Measurements from ENCODE around the gene THAP11.

THAP11 gene

GRCh38 chr16:67842509-67843342, 606 bp downstream of the THAP11 start:
- CTCF ChIA-PET: interaction anchor here (0.6 to 3.8 kb wide), 6 partner anchors 20 to 200 kb away, joined by 3 to 20 read pairs (median 3); no protein-coding TSS in a partner anchor
- peak; percentile 38 for DNase-seq (ENCODE audit: low spot score)
- peak overlapping the region; percentile 97 for H3K27ac ChIP-seq
- POLR2A ChIA-PET (ENCODE audit: low non-redundant PET): no interaction called here
- TF ChIP-seq CTCF (conservative IDR thresholded peaks at IDR 0.05; ENCODE audit: low read depth): peak; percentile 31; the same call in 1 of the 2 replicates

- TF ChIP-seq CTCF (conservative IDR thresholded peaks at IDR 0.05; ENCODE audit: low read depth): no peak
- ChIA-PET POLR2A (ENCODE audit: low non-redundant PET) (no interaction called here), CTCF (interaction anchor here (0.6 to 3.8 kb wide), 5 partner anchors 19 to 201 kb away, joined by 3 to 20 read pairs (median 3); no protein-coding TSS in a partner anchor)
- peak overlapping the region; percentile 97 for H3K27ac ChIP-seq
- DNase-seq (ENCODE audit: low spot score): no peak
Measured at GRCh38 chr16:67843343-67843765, 1.2 kb downstream of the THAP11 start.

- H3K27ac ChIP-seq: peak overlapping the region; percentile 96
- POLR2A ChIA-PET (ENCODE audit: low non-redundant PET): interaction anchor here (0.6 kb wide), 1 partner anchor 20 kb away, joined by 3 read pairs; no protein-coding TSS in a partner anchor
- TF ChIP-seq CTCF (conservative IDR thresholded peaks at IDR 0.05; ENCODE audit: low read depth): no peak
- DNase-seq (ENCODE audit: low spot score): peak; percentile 57
- CTCF ChIA-PET: interaction anchor here (0.6 to 3.8 kb wide), 7 partner anchors 11 to 126 kb away, joined by 3 to 20 read pairs (median 4); no protein-coding TSS in a partner anchor
Measured at GRCh38 chr16:67844497-67844896, 2.4 kb downstream of the THAP11 start.

GRCh38 chr16:67845291-67846062, 3.4 kb downstream of the THAP11 start:
- TF ChIP-seq CTCF (conservative IDR thresholded peaks at IDR 0.05; ENCODE audit: low read depth): no peak
- peak overlapping the region; percentile 96 for H3K27ac ChIP-seq
- POLR2A ChIA-PET (ENCODE audit: low non-redundant PET): interaction anchor here (0.6 to 1.7 kb wide), 2 partner anchors 10 to 19 kb away, joined by 3 to 5 read pairs; no protein-coding TSS in a partner anchor

GRCh38 chr16:67846063-67846319, 3.9 kb downstream of the THAP11 start:
- ChIA-PET POLR2A (ENCODE audit: low non-redundant PET) (interaction anchor here (1.7 kb wide), 1 partner anchor 10 kb away, joined by 5 read pairs; no protein-coding TSS in a partner anchor), CTCF (interaction anchor here (0.6 to 3.8 kb wide), 4 partner anchors 29 to 331 kb away, joined by 3 to 20 read pairs (median 3); no protein-coding TSS in a partner anchor)
- no peak for TF ChIP-seq CTCF (conservative IDR thresholded peaks at IDR 0.05; ENCODE audit: low read depth)
- DNase-seq (ENCODE audit: low spot score): no peak
- H3K27ac ChIP-seq: peak overlapping the region; percentile 96

More at GRCh38 chr16:67845291-67846062, 3.4 kb downstream of the THAP11 start:
- DNase-seq (ENCODE audit: low spot score): no peak
- CTCF ChIA-PET: interaction anchor here (0.6 to 3.8 kb wide), 8 partner anchors 12 to 484 kb away, joined by 3 to 20 read pairs (median 4); no protein-coding TSS in a partner anchor

Measured in RWPE1 (cell line).